Inflammatory macrophage treated with lipopolysaccharide for 4 hours (primary cell): ENCODE data around the gene EPB42.
A peak's percentile ranks its signal among the peaks of the same experiment; 100 is the strongest.
"Not testable (repeated sequence)": the region's sequence is repeated elsewhere in the genome, so short reads cannot be mapped to it uniquely, and the experiment has no call there.

Experiments used
- DNase-seq: peaks from one replicate; pipeline ENCODE4 v3.0.0-alpha.2; 2020

EPB42 gene

GRCh38 chr15:43184407-43185124 lies 36.3 kb downstream of the EPB42 start:
- no peak for DNase-seq

DNA sequence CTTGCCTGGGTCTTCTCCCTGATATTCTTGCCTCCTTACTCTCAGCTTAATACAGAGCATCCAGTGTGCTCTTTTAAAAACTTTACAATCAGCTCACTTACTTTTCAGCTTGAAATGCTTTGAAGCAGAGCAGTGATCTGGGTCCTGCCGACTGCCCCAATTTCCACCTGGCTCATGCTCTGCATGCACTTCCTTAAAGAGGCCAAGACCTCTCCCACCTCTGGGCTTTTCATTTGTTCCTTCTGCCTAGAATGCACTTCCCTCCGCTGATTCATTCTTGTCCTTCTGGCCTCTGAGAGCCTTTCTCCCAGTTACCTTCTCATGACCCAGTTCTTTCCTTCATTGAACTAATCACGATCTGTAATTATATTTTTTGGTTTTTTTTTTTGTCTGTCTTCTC lies 37.5 kb downstream of the EPB42 start:
- no peak for DNase-seq

- DNase-seq = not testable (repeated sequence)
Measured at GRCh38 chr15:43177147-43177546, 43.7 kb downstream of the EPB42 start.

DNA sequence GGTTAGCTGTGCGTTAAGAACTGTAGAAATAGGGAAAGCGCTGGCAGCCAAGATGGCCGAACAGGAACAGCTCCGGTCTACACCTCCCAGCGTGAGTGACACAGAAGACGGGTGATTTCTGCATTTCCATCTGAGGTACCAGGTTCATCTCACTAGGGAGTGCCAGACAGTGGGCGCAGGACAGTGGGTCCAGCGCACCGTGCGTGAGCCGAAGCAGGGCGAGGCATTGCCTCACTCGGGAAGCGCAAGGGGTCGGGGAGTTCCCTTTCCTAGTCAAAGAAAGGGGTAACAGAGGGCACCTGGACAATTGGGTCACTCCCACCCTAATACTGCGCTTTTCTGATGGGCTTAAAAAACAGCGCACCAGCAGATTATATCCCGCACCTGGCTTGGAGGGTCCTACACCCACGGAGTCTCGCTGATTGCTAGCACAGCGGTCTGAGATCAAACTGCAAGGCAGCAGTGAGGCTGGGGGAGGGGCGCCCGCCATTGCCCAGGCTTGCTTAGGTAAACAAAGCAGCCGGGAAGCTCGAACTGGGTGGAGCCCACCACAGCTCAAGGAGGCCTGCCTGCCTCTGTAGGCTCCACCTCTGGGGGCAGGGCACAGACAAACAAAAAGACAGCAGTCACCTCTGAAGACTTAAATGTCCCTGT lies 45.0 kb downstream of the EPB42 start:
- not testable (repeated sequence) for DNase-seq

GRCh38 chr15:43169888-43170287 lies 50.9 kb downstream of the EPB42 start:
- DNase-seq = no peak

DNA sequence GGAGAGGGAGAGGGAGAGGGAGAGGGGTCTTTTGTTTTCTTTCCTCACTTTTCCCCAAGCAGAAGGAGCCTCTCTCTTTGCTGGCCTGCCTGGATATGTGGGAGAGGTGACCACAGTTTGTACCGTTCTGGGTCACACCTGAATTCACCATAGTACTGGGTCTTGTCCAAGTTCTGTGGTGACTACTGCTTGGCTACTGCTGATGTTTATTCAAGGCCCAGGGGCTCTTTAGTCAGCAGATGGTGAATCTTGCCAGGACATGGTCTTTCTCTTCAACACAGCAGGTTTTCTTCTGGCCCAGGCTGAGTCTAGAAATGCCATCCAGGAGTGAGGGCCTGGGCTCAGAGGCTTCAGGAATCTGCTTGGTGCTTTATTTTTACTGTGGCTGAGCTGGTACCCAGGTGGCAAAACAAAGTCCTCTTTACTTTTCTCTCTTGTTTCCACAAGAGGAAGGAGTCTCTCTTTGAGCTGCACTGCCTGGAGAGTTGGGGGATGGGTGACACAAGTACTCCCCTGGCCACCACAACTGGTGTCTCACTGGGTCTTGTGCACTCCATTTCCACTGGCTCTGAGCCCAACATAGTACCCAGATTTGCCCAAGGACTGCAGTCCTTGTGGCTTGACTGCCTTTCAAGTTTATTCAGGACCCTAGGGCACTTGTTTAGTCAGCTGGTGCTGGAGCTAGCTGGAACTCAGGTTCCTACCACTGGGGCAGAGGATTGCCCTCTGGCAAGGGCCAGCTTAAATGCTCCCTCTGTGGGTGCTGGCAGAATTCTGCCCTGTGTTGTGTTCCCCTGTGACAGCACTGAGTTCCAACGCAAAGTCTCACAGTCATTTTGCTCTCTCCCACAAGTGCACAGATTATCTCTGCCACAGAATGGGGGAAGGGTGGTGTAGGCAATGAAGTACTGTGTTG lies 52.4 kb downstream of the EPB42 start:
- no peak for DNase-seq

- not testable (repeated sequence) for DNase-seq
Measured at GRCh38 chr15:43167261-43167660, 53.6 kb downstream of the EPB42 start.

- DNase-seq = no peak
Measured at GRCh38 chr15:43165801-43166325, 55.0 kb downstream of the EPB42 start.

- DNase-seq = peak; percentile 20
Measured at GRCh38 chr15:43153269-43153668, 67.5 kb downstream of the EPB42 start.

- no peak for DNase-seq
Measured at GRCh38 chr15:43151688-43152087, 69.1 kb downstream of the EPB42 start.

DNA sequence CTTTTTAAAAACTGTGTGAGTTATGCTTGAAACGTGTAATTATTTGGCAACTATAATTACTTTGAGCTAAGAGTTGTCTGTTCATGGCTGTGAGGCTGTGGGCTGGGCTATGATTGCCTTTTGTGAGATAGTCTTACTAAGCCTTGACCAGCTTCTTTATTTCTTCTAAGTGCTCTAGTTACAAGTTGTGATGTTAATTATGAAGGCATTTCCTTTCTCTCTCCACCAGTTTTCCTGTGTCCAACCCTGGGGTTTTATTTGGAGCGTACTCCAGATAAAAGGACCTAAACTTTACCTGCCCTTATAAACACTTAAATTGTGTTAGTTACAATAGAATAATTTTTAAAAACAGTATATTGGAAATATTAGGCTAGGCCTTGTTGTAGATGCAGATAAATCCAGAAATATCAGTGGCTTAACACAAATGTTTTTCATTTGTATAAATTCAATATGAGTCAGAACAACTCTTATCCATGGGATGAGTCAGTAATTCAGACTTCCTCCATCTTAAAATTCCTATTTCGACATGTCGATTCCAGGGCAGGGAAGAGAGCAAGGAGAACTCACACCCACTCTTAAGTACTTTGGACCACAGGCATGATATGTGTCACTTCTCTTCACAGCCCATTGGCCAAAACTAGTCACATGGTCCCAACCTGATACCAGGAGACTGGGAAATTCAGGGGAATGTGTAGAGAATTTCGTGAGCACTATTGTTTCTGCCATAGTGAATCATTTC lies 70.5 kb downstream of the EPB42 start:
- peak; percentile 57 for DNase-seq
